ENCODE results near the gene SLC6A18. TPM values are rescaled to one million over a fixed set of nuclear protein-coding genes. Genes with fewer than 3 reads are reported as not detected.

SLC6A18 gene
- total and polyA plus RNA-seq, 2 of the 4 experiments (the other 2 are of a cell fraction) = not detected

- Histone ChIP-seq H4K5ac (ENCODE audit: low read depth, low read length) (no peak overlapping the region), H3K27me3 (ENCODE audit: control insufficient read depth, insufficient read depth, low read length) (no peaks in the 10 kb centered on the region), H2BK5ac (ENCODE audit: low read depth, low read length, poor library complexity, severe bottlenecking) (no peak overlapping the region), H3K36me3 (ENCODE audit: control insufficient read depth, insufficient read depth, low read length) (no peaks in the 10 kb centered on the region), H3K9ac (ENCODE audit: low read depth, low read length) (no peak overlapping the region), H2BK15ac (ENCODE audit: low read depth, low read length) (no peak overlapping the region), H3K23ac (ENCODE audit: low read depth, low read length) (no peak overlapping the region), H3K4me2 (ENCODE audit: low read depth, low read length) (no peak overlapping the region), H2BK20ac (ENCODE audit: low read depth, low read length) (no peak overlapping the region), H4K8ac (ENCODE audit: low read depth in 2 of 2, low read length in 2 of 2) (no peak overlapping the region), H3K79me1 (ENCODE audit: low read depth in 1 of 2, low read length in 2 of 2) (no peaks in the 10 kb centered on the region), H3K56ac (ENCODE audit: extremely low read depth, insufficient read depth, low read length) (no peak overlapping the region), H3K4ac (ENCODE audit: low read depth, low read length) (no peak overlapping the region), H3K27ac (ENCODE audit: insufficient read depth, low read length) (no peak overlapping the region), H3K4me3 (ENCODE audit: insufficient read depth, low read depth, low read length) (no peak overlapping the region), H2BK120ac (ENCODE audit: low read depth, low read length) (no peak overlapping the region), H3K18ac (ENCODE audit: low read depth, low read length) (no peak overlapping the region), H3K14ac (replicated peaks; ENCODE audit: low read depth, low read length) (no peak overlapping the region), H3K9me1 (ENCODE audit: insufficient read depth, low read length) (no peaks in the 10 kb centered on the region), H4K91ac (ENCODE audit: insufficient read depth, low read depth, low read length) (no peak overlapping the region), H3K4me1 (ENCODE audit: control insufficient read depth, insufficient read depth, low read length) (no peaks in the 10 kb centered on the region), H3K9me3 (ENCODE audit: control insufficient read depth, insufficient read depth, low read length) (peaks cover 42% of the 10 kb centered on the region), H2AK9ac (replicated peaks; ENCODE audit: low read depth, low read length, poor library complexity) (no peak overlapping the region), H4K20me1 (ENCODE audit: insufficient read depth, low read length) (no peaks in the 10 kb centered on the region), H2AFZ (replicated peaks; ENCODE audit: low read length, poor library complexity) (no peak overlapping the region), H2AK5ac (ENCODE audit: low read depth, low read length) (no peak overlapping the region)
- POLR2A ChIA-PET (ENCODE audit: unreplicated experiment) = no interaction called here
- in situ Hi-C loops (cut with MboI; ENCODE audit: low sequenced_read_pairs) = no loop called here
- no peak for DNase-seq
- no peak for ATAC-seq (ENCODE audit: low read depth)
- dilution Hi-C loops (cut with HindIII; ENCODE audit: low sequenced_read_pairs, unreplicated experiment) = no loop called here
- intact Hi-C loops (cut with micrococcal nuclease) = no loop called here
- BruUV-seq (replicated peaks) = no TSS peak
- 74% methylated on average over 6 of the region's 40 CpGs; no CpG with 5 or more reads in 1 of the 2 experiments for WGBS, 2 experiments (ENCODE audit: extremely low coverage in 2 of 2, insufficient read length in 1 of 2)
- CTCF ChIA-PET = no interaction called here
- TF ChIP-seq RCOR1 (IDR thresholded peaks at IDR 0.05; ENCODE audit: insufficient replicate concordance, low read length) (no peak), CEBPB (IDR thresholded peaks at IDR 0.05; ENCODE audit: low read depth, low read length) (no peak), NFE2L2 (IDR thresholded peaks at IDR 0.05; ENCODE audit: low read depth, low read length) (no peak), MAZ (IDR thresholded peaks at IDR 0.05; ENCODE audit: borderline replicate concordance, low read depth, low read length) (no peak), CHD1 (IDR thresholded peaks at IDR 0.05; ENCODE audit: low read depth, low read length) (no peak), MXI1 (IDR thresholded peaks at IDR 0.05; ENCODE audit: borderline replicate concordance, low read depth, low read length) (no peak), FOS (IDR thresholded peaks at IDR 0.05; ENCODE audit: low read depth, low read length) (no peak), ELK1 (IDR thresholded peaks at IDR 0.05; ENCODE audit: borderline replicate concordance, low read depth, low read length) (no peak), RAD21 (IDR thresholded peaks at IDR 0.05; ENCODE audit: low read length) (no peak), RFX5 (IDR thresholded peaks at IDR 0.05; ENCODE audit: low read depth, low read length) (no peak), USF2 (IDR thresholded peaks at IDR 0.05; ENCODE audit: low read depth, low read length) (no peak), MAFK (IDR thresholded peaks at IDR 0.05; ENCODE audit: low read depth, low read length) (no peak), BHLHE40 (IDR thresholded peaks at IDR 0.05; ENCODE audit: low read depth, low read length) (no peak), POLR2A (IDR thresholded peaks at IDR 0.05; ENCODE audit: low read depth, low read length) (no peak), CTCF (conservative IDR thresholded peaks at IDR 0.05; ENCODE audit: low read depth, low read length) (no peak)
These were observed 40.6 kb downstream of the SLC6A18 start for GRCh38 chr5:1265461-1266455.
